ENCODE results near the gene CD82. TPM values are rescaled to one million over a fixed set of nuclear protein-coding genes. Genes with fewer than 3 reads are reported as not detected.
A peak's percentile ranks its signal among the peaks of the same experiment; 100 is the strongest.

Gene CD82
- polyA plus RNA-seq, 3 donors, result 40.8 to 89.0 (median 43.0) TPM

- H3K27ac Mint-ChIP-seq, result peak overlapping the region in 4 of 7 donors; percentile 22 to 83 (median 38)
These were observed 46.4 kb downstream of the CD82 start for GRCh38 chr11:44611687-44612434.

GRCh38 chr11:44613153-44613552 is 47.7 kb downstream of the CD82 start:
- H3K9ac ChIP-seq (ENCODE audit: insufficient read depth, low read length, poor library complexity, severe bottlenecking), result no peak overlapping the region
- H3K4me2 ChIP-seq (replicated peaks; ENCODE audit: extremely low read depth, low read length, poor library complexity, severe bottlenecking), result no peak overlapping the region
- H3K9me3 Mint-ChIP-seq, result peaks cover 0 to 2% (median 0%) of the 10 kb centered on the region in 7 donors
- H3K27ac ChIP-seq (ENCODE audit: low read depth in 1 of 2, low read length in 2 of 2), result no peak overlapping the region
- H3K79me2 ChIP-seq (ENCODE audit: insufficient read depth, low read length), result no peaks in the 10 kb centered on the region
- no peak overlapping the region for H2AFZ ChIP-seq (ENCODE audit: insufficient read depth, low read depth, low read length, poor library complexity, severe bottlenecking)
- no peak for TF ChIP-seq CTCF (IDR thresholded peaks at IDR 0.05)
- H3K4me1 Mint-ChIP-seq, result peaks cover 21% of the 10 kb centered on the region
- H3K36me3 ChIP-seq (replicated peaks in 1 of 2; ENCODE audit: control insufficient read depth in 1 of 2, insufficient read depth in 2 of 2, low read length in 2 of 2), result peaks cover 7 to 77% of the 10 kb centered on the region in 2 donors
- H3K4me3 Mint-ChIP-seq, result no peak overlapping the region
- intact Hi-C loops (cut with micrococcal nuclease), result no loop called here
- peaks cover 60 to 66% of the 10 kb centered on the region in 2 donors for H3K36me3 Mint-ChIP-seq
- DNase-seq, result no peak
- no peaks in the 10 kb centered on the region for H3K9me3 ChIP-seq (replicated peaks in 1 of 2; ENCODE audit: control insufficient read depth in 1 of 2, insufficient read depth in 1 of 2, low read length in 2 of 2)
- WGBS (ENCODE audit: insufficient coverage), result 83% methylated on average over 1 of the region's 6 CpGs
- H4K20me1 ChIP-seq (ENCODE audit: insufficient read depth, low read length), result no peaks in the 10 kb centered on the region
- peaks cover 0 to 2% (median 0%) of the 10 kb centered on the region in 3 donors for H3K27me3 Mint-ChIP-seq (ENCODE audit: low read depth in 3 of 3)
- H3K27me3 ChIP-seq (ENCODE audit: control insufficient read depth in 2 of 2, insufficient read depth in 2 of 2, low read length in 2 of 2), result no peaks in the 10 kb centered on the region
- H3K4me3 ChIP-seq (replicated peaks in 1 of 3; ENCODE audit: low read depth in 2 of 3, low read length in 3 of 3), result no peak overlapping the region
- H3K4me1 ChIP-seq (ENCODE audit: control insufficient read depth in 1 of 2, insufficient read depth in 2 of 2, low read length in 2 of 2), result peaks cover 13 to 18% of the 10 kb centered on the region in 2 donors
- H3K27ac Mint-ChIP-seq, result peak overlapping the region in 3 of 7 donors; percentile 30 to 83 (median 60)

More at GRCh38 chr11:44611687-44612434, 46.4 kb downstream of the CD82 start:
- TF ChIP-seq CTCF (IDR thresholded peaks at IDR 0.05), result no peak
- Histone ChIP-seq H4K20me1 (ENCODE audit: insufficient read depth, low read length) (no peaks in the 10 kb centered on the region), H3K9ac (ENCODE audit: insufficient read depth, low read length, poor library complexity, severe bottlenecking) (no peak overlapping the region), H3K4me3 (replicated peaks in 1 of 3; ENCODE audit: low read depth in 2 of 3, low read length in 3 of 3) (no peak overlapping the region), H3K27me3 (ENCODE audit: control insufficient read depth in 2 of 2, insufficient read depth in 2 of 2, low read length in 2 of 2) (no peaks in the 10 kb centered on the region), H2AFZ (ENCODE audit: insufficient read depth, low read depth, low read length, poor library complexity, severe bottlenecking) (no peak overlapping the region), H3K9me3 (replicated peaks in 1 of 2; ENCODE audit: control insufficient read depth in 1 of 2, insufficient read depth in 1 of 2, low read length in 2 of 2) (no peaks in the 10 kb centered on the region), H3K36me3 (replicated peaks in 1 of 2; ENCODE audit: control insufficient read depth in 1 of 2, insufficient read depth in 2 of 2, low read length in 2 of 2) (peaks cover 17 to 83% of the 10 kb centered on the region in 2 donors), H3K79me2 (ENCODE audit: insufficient read depth, low read length) (no peaks in the 10 kb centered on the region), H3K27ac (ENCODE audit: low read depth in 1 of 2, low read length in 2 of 2) (no peak overlapping the region), H3K4me2 (replicated peaks; ENCODE audit: extremely low read depth, low read length, poor library complexity, severe bottlenecking) (no peak overlapping the region), H3K4me1 (ENCODE audit: control insufficient read depth in 1 of 2, insufficient read depth in 2 of 2, low read length in 2 of 2) (peaks cover 13 to 18% of the 10 kb centered on the region in 2 donors)
- Mint-ChIP-seq H3K27me3 (ENCODE audit: low read depth in 3 of 3) (peaks cover 0 to 2% (median 1%) of the 10 kb centered on the region in 3 donors), H3K9me3 (peaks cover 0 to 2% (median 0%) of the 10 kb centered on the region in 7 donors), H3K36me3 (peaks cover 63 to 69% of the 10 kb centered on the region in 2 donors), H3K4me3 (no peak overlapping the region), H3K4me1 (peaks cover 19% of the 10 kb centered on the region)
- 39% methylated on average over 3 of the region's 7 CpGs for whole genome bisulfite sequencing (ENCODE audit: insufficient coverage)
- peak in 2 of 3 donors; percentile 46 to 77 for DNase-seq
- intact Hi-C loops (cut with micrococcal nuclease), result no loop called here

All from CD14-positive monocyte (primary cell).